Measurements from ENCODE around the gene FLACC1. TPM values are rescaled to one million over a fixed set of nuclear protein-coding genes. Genes with fewer than 3 reads are reported as not detected.

The FLACC1 gene
- total and polyA plus RNA-seq, 5 donors from 2014 or later = 0.23 to 7.0 (median 1.6) TPM

DNA sequence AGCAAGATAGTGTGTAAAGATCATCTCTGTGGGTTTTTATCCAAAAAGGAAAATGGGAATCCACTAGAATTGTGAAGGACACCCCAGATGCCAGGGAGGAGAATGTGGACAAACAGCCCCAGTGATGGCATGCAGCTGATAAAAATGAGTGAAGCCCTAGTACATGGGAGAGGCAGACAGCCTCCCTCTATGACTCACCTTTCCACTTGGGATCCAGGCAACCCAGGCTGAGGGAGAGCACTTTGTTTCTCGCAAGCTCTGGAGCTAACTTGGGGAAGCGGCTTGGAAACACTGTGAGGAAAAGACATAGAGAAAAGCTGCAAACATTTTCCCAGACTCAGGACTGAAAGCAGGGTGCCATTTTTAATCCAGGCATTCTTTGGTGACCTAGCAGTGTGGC lies 5.3 kb upstream of the FLACC1 start:
- Mint-ChIP-seq H3K36me3 (peaks cover 53% of the 10 kb centered on the region), H3K4me3 (peak overlapping the region in 2 of 4 donors; percentile 46 to 48), H3K27ac (peak overlapping the region; percentile 72 to 91 (median 82)), H3K9me3 (peaks cover 0 to 13% (median 2%) of the 10 kb centered on the region in 7 donors), H3K27me3 (no peaks in the 10 kb centered on the region), H3K4me1 (peaks cover 30 to 44% (median 40%) of the 10 kb centered on the region in 4 donors)
- Histone ChIP-seq H3K9me3 (ENCODE audit: control insufficient read depth in 2 of 2, low read length in 2 of 2) (peaks cover 2 to 4% of the 10 kb centered on the region in 2 experiments), H3K4me3 (ENCODE audit: low read depth, low read length) (peak overlapping the region; percentile 72), H3K27ac (ENCODE audit: insufficient read depth, low read length, poor library complexity, severe bottlenecking) (peak overlapping the region; percentile 47), H3K4me1 (ENCODE audit: control insufficient read depth, insufficient read depth, low read length, poor library complexity, severe bottlenecking) (peaks cover 34% of the 10 kb centered on the region), H3K27me3 (ENCODE audit: control insufficient read depth, insufficient read depth, low read length) (no peaks in the 10 kb centered on the region), H3K36me3 (ENCODE audit: control insufficient read depth, insufficient read depth, low read length) (peaks cover 5% of the 10 kb centered on the region)
- DNase-seq = no peak
- ATAC-seq (ENCODE audit: low read depth in 2 of 2) = no peak

DNA sequence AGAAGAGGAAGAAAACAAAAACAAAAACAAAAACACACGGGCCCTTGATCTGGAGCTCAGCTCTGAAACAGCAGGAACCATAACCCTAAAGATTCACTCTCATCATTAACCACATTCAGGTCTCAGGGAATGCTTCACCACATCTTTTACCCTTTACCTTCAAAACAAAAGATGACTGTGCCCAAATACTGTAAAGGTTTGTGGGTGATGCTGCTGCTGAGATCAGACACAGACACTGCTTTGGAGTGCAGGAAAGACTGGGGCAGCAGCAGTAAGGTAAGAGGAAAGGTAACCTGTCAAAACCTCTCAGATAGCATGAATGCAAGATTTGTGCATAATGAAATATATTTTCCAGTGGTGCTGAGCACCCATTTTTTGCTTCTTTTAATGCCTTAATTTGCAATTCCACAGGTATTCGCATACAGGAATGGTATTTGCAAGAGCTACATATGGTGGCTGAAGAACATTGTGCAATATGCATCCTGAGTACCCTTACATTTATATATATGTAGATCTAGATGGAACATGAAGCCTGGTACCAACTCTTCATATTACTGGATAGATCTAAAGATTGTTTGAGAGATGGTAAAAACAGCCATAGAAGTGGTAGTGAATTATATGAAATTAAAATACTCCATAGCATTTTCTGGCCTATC lies 4.1 kb upstream of the FLACC1 start:
- peaks cover 0 to 4% (median 0%) of the 10 kb centered on the region in 7 donors for H3K9me3 Mint-ChIP-seq
- peaks cover 5% of the 10 kb centered on the region for H3K36me3 ChIP-seq (ENCODE audit: control insufficient read depth, insufficient read depth, low read length)
- H3K27ac ChIP-seq (ENCODE audit: insufficient read depth, low read length, poor library complexity, severe bottlenecking) = peak overlapping the region; percentile 47
- no peaks in the 10 kb centered on the region for H3K27me3 Mint-ChIP-seq
- H3K27ac Mint-ChIP-seq = peak overlapping the region; percentile 65 to 82 (median 66)
- H3K27me3 ChIP-seq (ENCODE audit: control insufficient read depth, insufficient read depth, low read length) = no peaks in the 10 kb centered on the region
- H3K4me3 ChIP-seq (ENCODE audit: low read depth, low read length) = peak overlapping the region; percentile 72
- H3K4me3 Mint-ChIP-seq = peak overlapping the region in 2 of 4 donors; percentile 8 to 41
- peaks cover 34% of the 10 kb centered on the region for H3K4me1 ChIP-seq (ENCODE audit: control insufficient read depth, insufficient read depth, low read length, poor library complexity, severe bottlenecking)
- H3K4me1 Mint-ChIP-seq = peaks cover 30 to 44% (median 36%) of the 10 kb centered on the region in 4 donors
- no peaks in the 10 kb centered on the region for H3K9me3 ChIP-seq (ENCODE audit: control insufficient read depth in 2 of 2, low read length in 2 of 2)
- peaks cover 42% of the 10 kb centered on the region for H3K36me3 Mint-ChIP-seq
- DNase-seq (no peak), ATAC-seq (ENCODE audit: low read depth in 2 of 2) (no peak)

DNA sequence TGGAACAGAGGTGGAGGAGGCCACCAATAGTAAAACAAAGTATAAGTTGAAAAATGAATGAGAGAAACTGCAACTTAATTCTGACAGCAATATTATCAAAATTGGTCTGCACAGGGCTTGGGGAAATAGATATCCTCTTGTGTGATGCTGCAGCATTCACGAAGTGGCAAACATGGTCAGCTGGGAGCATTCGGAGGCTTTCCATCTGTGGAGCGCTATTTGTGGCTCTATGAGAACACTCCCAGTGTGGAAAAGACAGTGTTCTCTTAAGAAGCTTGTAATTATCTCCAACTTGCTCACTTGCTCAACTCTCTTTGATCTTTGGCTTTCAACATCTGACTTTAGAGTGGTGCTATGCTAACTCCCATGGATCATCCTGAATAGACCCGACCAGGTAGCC lies 3.1 kb upstream of the FLACC1 start:
- ATAC-seq (ENCODE audit: low read depth in 2 of 2) = no peak
- H3K36me3 ChIP-seq (ENCODE audit: control insufficient read depth, insufficient read depth, low read length) = peaks cover 5% of the 10 kb centered on the region
- H3K4me3 Mint-ChIP-seq = peak overlapping the region in 1 of 4 donors; percentile 41
- H3K27ac Mint-ChIP-seq = peak overlapping the region in 1 of 3 donors; percentile 17
- H3K27me3 ChIP-seq (ENCODE audit: control insufficient read depth, insufficient read depth, low read length) = no peaks in the 10 kb centered on the region
- H3K27ac ChIP-seq (ENCODE audit: insufficient read depth, low read length, poor library complexity, severe bottlenecking) = no peak overlapping the region
- DNase-seq = no peak
- peaks cover 36% of the 10 kb centered on the region for H3K36me3 Mint-ChIP-seq
- H3K4me1 Mint-ChIP-seq = peaks cover 30 to 44% (median 32%) of the 10 kb centered on the region in 4 donors
- H3K4me1 ChIP-seq (ENCODE audit: control insufficient read depth, insufficient read depth, low read length, poor library complexity, severe bottlenecking) = peaks cover 34% of the 10 kb centered on the region
- H3K27me3 Mint-ChIP-seq = no peaks in the 10 kb centered on the region
- H3K9me3 Mint-ChIP-seq = peaks cover 0 to under 1% (median 0%) of the 10 kb centered on the region in 7 donors
- H3K4me3 ChIP-seq (ENCODE audit: low read depth, low read length) = no peak overlapping the region
- H3K9me3 ChIP-seq (ENCODE audit: control insufficient read depth in 2 of 2, low read length in 2 of 2) = no peaks in the 10 kb centered on the region

DNA sequence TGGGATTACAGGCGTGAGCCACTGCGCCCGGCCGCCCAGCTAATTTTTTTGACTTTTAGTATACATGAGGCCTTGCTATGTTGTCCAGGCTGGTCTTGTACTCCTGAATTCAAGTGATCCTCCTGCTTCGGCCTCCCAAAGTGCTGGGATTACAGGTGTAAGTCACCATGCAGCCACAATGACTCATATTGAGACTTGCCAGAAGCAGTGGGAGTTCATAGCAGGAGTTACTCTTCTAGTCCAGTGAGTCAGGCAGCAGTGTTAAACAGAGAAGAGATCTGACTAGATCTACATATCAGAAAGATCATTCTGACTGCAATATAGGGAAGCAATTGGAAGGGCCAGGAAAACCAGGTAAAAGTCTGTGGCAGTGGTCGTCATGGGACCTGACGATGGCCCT lies 1.5 kb upstream of the FLACC1 start:
- Histone ChIP-seq H3K36me3 (ENCODE audit: control insufficient read depth, insufficient read depth, low read length) (peaks cover 5% of the 10 kb centered on the region), H3K9me3 (ENCODE audit: control insufficient read depth in 2 of 2, low read length in 2 of 2) (no peaks in the 10 kb centered on the region), H3K4me1 (ENCODE audit: control insufficient read depth, insufficient read depth, low read length, poor library complexity, severe bottlenecking) (peaks cover 32% of the 10 kb centered on the region), H3K27ac (ENCODE audit: insufficient read depth, low read length, poor library complexity, severe bottlenecking) (no peak overlapping the region), H3K4me3 (ENCODE audit: low read depth, low read length) (no peak overlapping the region), H3K27me3 (ENCODE audit: control insufficient read depth, insufficient read depth, low read length) (no peaks in the 10 kb centered on the region)
- Mint-ChIP-seq H3K9me3 (no peaks in the 10 kb centered on the region), H3K4me1 (peaks cover 25 to 37% (median 28%) of the 10 kb centered on the region in 4 donors), H3K36me3 (peaks cover 32% of the 10 kb centered on the region), H3K27me3 (no peaks in the 10 kb centered on the region), H3K4me3 (no peak overlapping the region), H3K27ac (peak overlapping the region in 2 of 3 donors; percentile 53 to 58)
- peak in 1 of 2 donors; percentile 51 for ATAC-seq (ENCODE audit: low read depth in 2 of 2)
- DNase-seq = peak in 1 of 3 donors; percentile 31

- DNase-seq = no peak
- no peak overlapping the region for H3K27ac Mint-ChIP-seq
- peaks cover 0 to 2% (median 0%) of the 10 kb centered on the region in 7 donors for H3K9me3 Mint-ChIP-seq
- Histone ChIP-seq H3K4me3 (ENCODE audit: low read depth, low read length) (no peak overlapping the region), H3K4me1 (ENCODE audit: control insufficient read depth, insufficient read depth, low read length, poor library complexity, severe bottlenecking) (no peaks in the 10 kb centered on the region), H3K36me3 (ENCODE audit: control insufficient read depth, insufficient read depth, low read length) (peaks cover 6% of the 10 kb centered on the region), H3K27me3 (ENCODE audit: control insufficient read depth, insufficient read depth, low read length) (no peaks in the 10 kb centered on the region), H3K27ac (ENCODE audit: insufficient read depth, low read length, poor library complexity, severe bottlenecking) (no peak overlapping the region), H3K9me3 (ENCODE audit: control insufficient read depth in 2 of 2, low read length in 2 of 2) (no peaks in the 10 kb centered on the region)
- H3K36me3 Mint-ChIP-seq = peaks cover 19% of the 10 kb centered on the region
- no peak overlapping the region for H3K4me3 Mint-ChIP-seq
- H3K27me3 Mint-ChIP-seq = no peaks in the 10 kb centered on the region
- ATAC-seq (ENCODE audit: low read depth in 2 of 2) = no peak
- H3K4me1 Mint-ChIP-seq = peaks cover 0 to 4% (median 0%) of the 10 kb centered on the region in 4 donors
Measured at GRCh38 chr2:201353116-201353515, 4.0 kb downstream of the FLACC1 start.

- peaks cover 0 to 2% (median 0%) of the 10 kb centered on the region in 7 donors for H3K9me3 Mint-ChIP-seq
- peaks cover 0 to 4% (median 0%) of the 10 kb centered on the region in 4 donors for H3K4me1 Mint-ChIP-seq
- Histone ChIP-seq H3K27me3 (ENCODE audit: control insufficient read depth, insufficient read depth, low read length) (no peaks in the 10 kb centered on the region), H3K4me3 (ENCODE audit: low read depth, low read length) (no peak overlapping the region), H3K4me1 (ENCODE audit: control insufficient read depth, insufficient read depth, low read length, poor library complexity, severe bottlenecking) (no peaks in the 10 kb centered on the region), H3K27ac (ENCODE audit: insufficient read depth, low read length, poor library complexity, severe bottlenecking) (no peak overlapping the region), H3K9me3 (ENCODE audit: control insufficient read depth in 2 of 2, low read length in 2 of 2) (no peaks in the 10 kb centered on the region), H3K36me3 (ENCODE audit: control insufficient read depth, insufficient read depth, low read length) (peaks cover 6% of the 10 kb centered on the region)
- H3K4me3 Mint-ChIP-seq = no peak overlapping the region
- no peak for DNase-seq
- H3K36me3 Mint-ChIP-seq = peaks cover 28% of the 10 kb centered on the region
- no peaks in the 10 kb centered on the region for H3K27me3 Mint-ChIP-seq
- H3K27ac Mint-ChIP-seq = no peak overlapping the region
- no peak for ATAC-seq (ENCODE audit: low read depth in 2 of 2)
Measured at GRCh38 chr2:201350879-201351278, 6.3 kb downstream of the FLACC1 start.

DNA sequence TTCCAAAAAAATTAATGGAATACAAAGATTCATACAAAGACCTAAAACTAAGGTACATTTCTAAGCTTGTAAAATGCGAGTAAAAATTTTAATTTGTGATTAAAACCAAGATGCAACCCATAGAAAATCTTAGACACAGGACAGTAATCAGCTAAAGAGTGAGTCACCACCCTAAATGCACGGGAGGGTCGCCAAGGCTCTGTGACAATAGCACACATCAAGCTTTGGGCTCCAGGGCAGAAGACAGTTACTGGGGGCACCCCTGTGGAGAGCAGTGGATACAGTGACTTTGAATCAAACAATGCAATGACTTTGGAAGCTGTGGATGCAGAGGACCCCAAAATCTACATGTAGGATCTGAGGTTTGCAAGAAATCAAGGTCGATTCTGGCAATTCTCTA lies 7.5 kb downstream of the FLACC1 start:
- H3K9me3 Mint-ChIP-seq = peaks cover 0 to 2% (median 0%) of the 10 kb centered on the region in 7 donors
- no peaks in the 10 kb centered on the region for H3K27me3 Mint-ChIP-seq
- H3K4me1 ChIP-seq (ENCODE audit: control insufficient read depth, insufficient read depth, low read length, poor library complexity, severe bottlenecking) = no peaks in the 10 kb centered on the region
- DNase-seq = no peak
- no peak for ATAC-seq (ENCODE audit: low read depth in 2 of 2)
- no peak overlapping the region for H3K27ac Mint-ChIP-seq
- H3K4me3 ChIP-seq (ENCODE audit: low read depth, low read length) = no peak overlapping the region
- H3K4me1 Mint-ChIP-seq = peaks cover 3 to 6% (median 5%) of the 10 kb centered on the region in 4 donors
- no peaks in the 10 kb centered on the region for H3K27me3 ChIP-seq (ENCODE audit: control insufficient read depth, insufficient read depth, low read length)
- H3K36me3 Mint-ChIP-seq = peaks cover 36% of the 10 kb centered on the region
- peaks cover 6% of the 10 kb centered on the region for H3K36me3 ChIP-seq (ENCODE audit: control insufficient read depth, insufficient read depth, low read length)
- no peak overlapping the region for H3K27ac ChIP-seq (ENCODE audit: insufficient read depth, low read length, poor library complexity, severe bottlenecking)
- H3K4me3 Mint-ChIP-seq = no peak overlapping the region
- no peaks in the 10 kb centered on the region for H3K9me3 ChIP-seq (ENCODE audit: control insufficient read depth in 2 of 2, low read length in 2 of 2)

- DNase-seq (no peak), ATAC-seq (ENCODE audit: low read depth in 2 of 2) (no peak)
- Histone ChIP-seq H3K4me3 (ENCODE audit: low read depth, low read length) (no peak overlapping the region), H3K9me3 (ENCODE audit: control insufficient read depth in 2 of 2, low read length in 2 of 2) (no peaks in the 10 kb centered on the region), H3K4me1 (ENCODE audit: control insufficient read depth, insufficient read depth, low read length, poor library complexity, severe bottlenecking) (no peaks in the 10 kb centered on the region), H3K27me3 (ENCODE audit: control insufficient read depth, insufficient read depth, low read length) (no peaks in the 10 kb centered on the region), H3K27ac (ENCODE audit: insufficient read depth, low read length, poor library complexity, severe bottlenecking) (no peak overlapping the region), H3K36me3 (ENCODE audit: control insufficient read depth, insufficient read depth, low read length) (peaks cover 8% of the 10 kb centered on the region)
- H3K9me3 Mint-ChIP-seq = peaks cover 0 to 2% (median 0%) of the 10 kb centered on the region in 7 donors
- H3K27ac Mint-ChIP-seq = no peak overlapping the region
- peaks cover 37% of the 10 kb centered on the region for H3K36me3 Mint-ChIP-seq
- H3K27me3 Mint-ChIP-seq = no peaks in the 10 kb centered on the region
- peaks cover 0 to 6% (median 5%) of the 10 kb centered on the region in 4 donors for H3K4me1 Mint-ChIP-seq
- no peak overlapping the region for H3K4me3 Mint-ChIP-seq
Measured at GRCh38 chr2:201348758-201349157, 8.4 kb downstream of the FLACC1 start.
